ENCODE results near the gene GLRA2. TPM values are rescaled to one million over a fixed set of nuclear protein-coding genes. Genes with fewer than 3 reads are reported as not detected.

The GLRA2 gene
- not detected for polyA plus RNA-seq (2013, experiment 1 of 2)
- polyA plus RNA-seq (2013, experiment 2 of 2): not detected

DNA sequence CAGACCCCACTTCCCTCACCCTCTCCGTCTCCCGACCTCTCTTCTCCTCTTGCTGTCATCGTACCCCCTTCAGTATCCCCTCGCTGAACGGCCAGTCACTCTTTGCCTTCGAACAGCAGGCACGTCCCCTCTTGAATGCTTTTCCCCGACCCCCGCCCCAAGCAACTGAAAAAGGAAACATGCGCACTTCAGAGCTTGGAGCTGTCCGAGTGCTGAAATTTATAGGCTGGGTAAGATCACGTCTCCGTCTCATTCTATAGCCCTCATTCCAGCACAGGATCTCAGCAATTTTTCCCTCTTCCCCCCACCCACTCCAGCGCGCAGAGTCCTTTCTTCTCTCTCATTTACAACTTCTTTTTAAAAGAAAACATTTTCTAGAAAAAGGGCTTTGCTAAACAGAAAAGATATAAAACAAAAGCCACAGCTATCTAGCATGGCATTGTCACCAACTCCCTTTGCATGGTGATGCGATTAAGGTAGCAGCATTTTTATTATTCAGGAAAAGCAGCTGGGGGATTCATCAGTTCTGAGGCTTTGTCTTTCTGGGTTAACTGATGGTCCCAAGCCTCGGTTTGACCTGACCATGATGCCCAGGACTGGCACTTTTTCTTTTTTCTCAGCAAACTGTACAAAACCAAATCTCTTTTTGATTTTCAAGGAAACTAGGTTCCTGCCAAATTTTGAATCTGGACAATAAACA, at the start of gene GLRA2:
TSS of gene GLRA2 (plus strand) at position 247 of the 700 bp plus-strand sequence. CDS start 522 bp downstream, outside the sequence.
- Histone ChIP-seq H3K4ac (ENCODE audit: low read length) (no peak within 1 kb of the TSS), H2AK5ac (ENCODE audit: low read depth, low read length) (no peak within 1 kb of the TSS), H2BK15ac (ENCODE audit: low read length) (no peak within 1 kb of the TSS), H3K4me1 (ENCODE audit: control insufficient read depth in 2 of 2, insufficient read depth in 1 of 2, low read depth in 1 of 2, low read length in 2 of 2) (no peaks in the 10 kb centered on the region), H3K23ac (ENCODE audit: low read depth, low read length, poor library complexity) (no peak within 1 kb of the TSS), H3K9me3 (replicated peaks in 1 of 2; ENCODE audit: control insufficient read depth in 2 of 2, insufficient read depth in 1 of 2, low read depth in 1 of 2, low read length in 2 of 2) (no peaks in the 10 kb centered on the region), H3K4me3 (ENCODE audit: low read length in 2 of 2) (peak within 1 kb of the TSS in 1 of 2 donors; percentile 20), H2BK5ac (ENCODE audit: low read length) (no peak within 1 kb of the TSS), H3K27ac (replicated peaks; ENCODE audit: low read length) (no peak within 1 kb of the TSS), H3K27me3 (ENCODE audit: control insufficient read depth in 3 of 3, insufficient read depth in 3 of 3, low read depth in 1 of 3, low read length in 3 of 3) (no peaks in the 10 kb centered on the region), H4K8ac (ENCODE audit: low read depth, low read length) (no peak within 1 kb of the TSS), H4K91ac (ENCODE audit: low read depth, low read length, poor library complexity) (no peak within 1 kb of the TSS), H2AFZ (ENCODE audit: low read length) (no peak within 1 kb of the TSS), H3K14ac (ENCODE audit: low read length) (no peak within 1 kb of the TSS), H2BK120ac (ENCODE audit: low read depth, low read length) (no peak within 1 kb of the TSS), H3K79me1 (ENCODE audit: low read depth, low read length) (no peaks in the 10 kb centered on the region), H3K18ac (ENCODE audit: low read length) (no peak within 1 kb of the TSS), H3K4me2 (ENCODE audit: insufficient read depth, low read length, poor library complexity, severe bottlenecking) (peak within 1 kb of the TSS; percentile 54), H3K9ac (ENCODE audit: low read depth, low read length, poor library complexity) (no peak within 1 kb of the TSS), H2BK12ac (ENCODE audit: low read length) (no peak within 1 kb of the TSS), H3K36me3 (replicated peaks in 1 of 2; ENCODE audit: control insufficient read depth in 2 of 2, insufficient read depth in 2 of 2, low read length in 2 of 2) (no peaks in the 10 kb centered on the region)
- peak; percentile 69 for DNase-seq (ENCODE audit: low spot score)
- no CpG with 5 or more reads among the region's 17 CpGs for WGBS, 2 donors (ENCODE audit: extremely low coverage in 2 of 2, insufficient read length in 2 of 2, insufficient replicate concordance in 1 of 2)

DNA sequence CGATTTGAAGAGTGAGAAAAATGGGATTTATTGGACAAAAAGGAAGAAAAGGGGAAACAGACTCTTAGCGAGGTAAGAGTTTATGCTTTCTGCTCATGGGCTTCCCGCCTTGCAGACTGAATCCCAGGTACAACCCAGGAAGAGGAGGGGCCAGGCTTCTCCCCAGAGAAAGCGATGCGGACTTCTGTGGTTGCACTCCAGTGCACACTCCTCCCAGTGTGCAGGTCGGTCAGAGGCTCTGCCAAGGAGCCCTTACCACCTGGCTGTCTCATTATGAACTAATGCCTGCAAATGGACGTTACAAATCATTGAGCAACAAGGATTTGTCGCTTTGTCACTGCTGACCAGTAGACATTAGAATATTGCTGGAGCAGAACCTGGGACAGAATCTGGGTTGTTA, 39.9 kb upstream of the GLRA2 start:
- H2BK12ac ChIP-seq (ENCODE audit: low read length): no peak overlapping the region
- no peak overlapping the region for H3K4ac ChIP-seq (ENCODE audit: low read length)
- no peaks in the 10 kb centered on the region for H3K4me1 ChIP-seq (ENCODE audit: control insufficient read depth in 2 of 2, insufficient read depth in 1 of 2, low read depth in 1 of 2, low read length in 2 of 2)
- no peak overlapping the region for H4K91ac ChIP-seq (ENCODE audit: low read depth, low read length, poor library complexity)
- H3K18ac ChIP-seq (ENCODE audit: low read length): no peak overlapping the region
- no peaks in the 10 kb centered on the region for H3K9me3 ChIP-seq (replicated peaks in 1 of 2; ENCODE audit: control insufficient read depth in 2 of 2, insufficient read depth in 1 of 2, low read depth in 1 of 2, low read length in 2 of 2)
- H3K79me1 ChIP-seq (ENCODE audit: low read depth, low read length): no peaks in the 10 kb centered on the region
- H3K4me3 ChIP-seq (ENCODE audit: low read length in 2 of 2): no peak overlapping the region
- no peak overlapping the region for H3K4me2 ChIP-seq (ENCODE audit: insufficient read depth, low read length, poor library complexity, severe bottlenecking)
- H3K14ac ChIP-seq (ENCODE audit: low read length): no peak overlapping the region
- no CpG with 5 or more reads among the region's 8 CpGs for WGBS, 2 donors (ENCODE audit: extremely low coverage in 2 of 2, insufficient read length in 2 of 2, insufficient replicate concordance in 1 of 2)
- DNase-seq (ENCODE audit: low spot score): no peak
- H2AK5ac ChIP-seq (ENCODE audit: low read depth, low read length): no peak overlapping the region
- H3K27ac ChIP-seq (replicated peaks; ENCODE audit: low read length): no peak overlapping the region
- H4K8ac ChIP-seq (ENCODE audit: low read depth, low read length): no peak overlapping the region
- no peak overlapping the region for H2AFZ ChIP-seq (ENCODE audit: low read length)
- no peaks in the 10 kb centered on the region for H3K36me3 ChIP-seq (replicated peaks in 1 of 2; ENCODE audit: control insufficient read depth in 2 of 2, insufficient read depth in 2 of 2, low read length in 2 of 2)
- no peak overlapping the region for H2BK5ac ChIP-seq (ENCODE audit: low read length)
- no peak overlapping the region for H3K23ac ChIP-seq (ENCODE audit: low read depth, low read length, poor library complexity)
- H2BK120ac ChIP-seq (ENCODE audit: low read depth, low read length): no peak overlapping the region
- no peak overlapping the region for H2BK15ac ChIP-seq (ENCODE audit: low read length)
- H3K9ac ChIP-seq (ENCODE audit: low read depth, low read length, poor library complexity): no peak overlapping the region
- H3K27me3 ChIP-seq (ENCODE audit: control insufficient read depth in 3 of 3, insufficient read depth in 3 of 3, low read depth in 1 of 3, low read length in 3 of 3): no peaks in the 10 kb centered on the region

DNA sequence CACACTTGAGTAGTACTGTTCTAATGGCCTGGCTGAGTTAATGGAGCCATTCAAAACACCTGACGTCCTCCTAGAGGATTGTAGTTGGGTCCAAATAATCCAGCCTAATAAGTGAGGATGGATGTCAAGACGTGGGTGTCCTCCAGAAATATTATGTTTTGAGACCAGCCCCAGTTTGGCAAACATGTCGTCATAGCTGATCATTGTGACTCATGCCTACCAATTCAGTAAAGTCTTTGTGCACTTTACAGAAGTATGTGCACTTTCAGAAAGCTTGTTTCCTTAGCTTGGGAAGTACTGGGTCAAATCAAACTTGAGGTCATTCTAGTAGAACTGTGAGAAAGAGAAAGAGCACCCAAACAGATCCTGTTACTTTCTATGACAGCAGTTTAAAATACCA, 37.6 kb upstream of the GLRA2 start:
- Histone ChIP-seq H4K8ac (ENCODE audit: low read depth, low read length) (no peak overlapping the region), H2BK5ac (ENCODE audit: low read length) (no peak overlapping the region), H2AFZ (ENCODE audit: low read length) (no peak overlapping the region), H3K27me3 (ENCODE audit: control insufficient read depth in 3 of 3, insufficient read depth in 3 of 3, low read depth in 1 of 3, low read length in 3 of 3) (no peaks in the 10 kb centered on the region), H2BK12ac (ENCODE audit: low read length) (no peak overlapping the region), H2BK15ac (ENCODE audit: low read length) (no peak overlapping the region), H3K27ac (replicated peaks; ENCODE audit: low read length) (no peak overlapping the region), H3K36me3 (replicated peaks in 1 of 2; ENCODE audit: control insufficient read depth in 2 of 2, insufficient read depth in 2 of 2, low read length in 2 of 2) (no peaks in the 10 kb centered on the region), H3K9me3 (replicated peaks in 1 of 2; ENCODE audit: control insufficient read depth in 2 of 2, insufficient read depth in 1 of 2, low read depth in 1 of 2, low read length in 2 of 2) (no peaks in the 10 kb centered on the region), H3K79me1 (ENCODE audit: low read depth, low read length) (no peaks in the 10 kb centered on the region), H3K18ac (ENCODE audit: low read length) (no peak overlapping the region), H2AK5ac (ENCODE audit: low read depth, low read length) (no peak overlapping the region), H3K9ac (ENCODE audit: low read depth, low read length, poor library complexity) (no peak overlapping the region), H3K4me1 (ENCODE audit: control insufficient read depth in 2 of 2, insufficient read depth in 1 of 2, low read depth in 1 of 2, low read length in 2 of 2) (no peaks in the 10 kb centered on the region), H3K4me3 (ENCODE audit: low read length in 2 of 2) (no peak overlapping the region), H2BK120ac (ENCODE audit: low read depth, low read length) (no peak overlapping the region), H3K23ac (ENCODE audit: low read depth, low read length, poor library complexity) (no peak overlapping the region), H3K4me2 (ENCODE audit: insufficient read depth, low read length, poor library complexity, severe bottlenecking) (no peak overlapping the region), H3K4ac (ENCODE audit: low read length) (no peak overlapping the region), H4K91ac (ENCODE audit: low read depth, low read length, poor library complexity) (no peak overlapping the region), H3K14ac (ENCODE audit: low read length) (no peak overlapping the region)
- no CpG with 5 or more reads among the region's 3 CpGs for WGBS, 2 donors (ENCODE audit: extremely low coverage in 2 of 2, insufficient read length in 2 of 2, insufficient replicate concordance in 1 of 2)
- DNase-seq (ENCODE audit: low spot score): no peak

DNA sequence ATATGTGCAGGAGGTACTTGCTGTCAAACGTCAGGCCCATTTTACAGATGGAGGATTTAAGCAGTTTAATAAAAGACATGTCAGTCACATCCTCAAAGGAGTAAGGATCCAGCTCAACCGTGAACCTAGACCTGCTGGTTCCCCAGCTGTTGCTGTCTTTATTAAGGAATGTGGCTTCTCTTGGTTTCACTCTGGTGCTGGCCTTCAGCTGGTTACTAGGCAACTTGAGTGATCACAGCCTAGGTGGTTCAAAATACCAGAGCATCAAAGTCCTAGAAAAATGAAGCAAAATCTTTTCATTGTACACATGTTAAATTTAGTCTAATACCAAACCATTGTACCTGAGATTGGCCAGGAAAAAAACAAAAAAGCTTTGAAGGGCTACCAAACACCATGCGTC, 32.7 kb upstream of the GLRA2 start:
- no peaks in the 10 kb centered on the region for H3K36me3 ChIP-seq (replicated peaks in 1 of 2; ENCODE audit: control insufficient read depth in 2 of 2, insufficient read depth in 2 of 2, low read length in 2 of 2)
- H3K79me1 ChIP-seq (ENCODE audit: low read depth, low read length): no peaks in the 10 kb centered on the region
- no peak overlapping the region for H2BK15ac ChIP-seq (ENCODE audit: low read length)

More for the DNA sequence above, 32.7 kb upstream of the GLRA2 start:
- Histone ChIP-seq H2AFZ (ENCODE audit: low read length) (no peak overlapping the region), H2AK5ac (ENCODE audit: low read depth, low read length) (no peak overlapping the region), H3K18ac (ENCODE audit: low read length) (no peak overlapping the region), H3K27ac (replicated peaks; ENCODE audit: low read length) (no peak overlapping the region), H4K8ac (ENCODE audit: low read depth, low read length) (no peak overlapping the region), H3K14ac (ENCODE audit: low read length) (no peak overlapping the region), H3K23ac (ENCODE audit: low read depth, low read length, poor library complexity) (no peak overlapping the region), H3K4me1 (ENCODE audit: control insufficient read depth in 2 of 2, insufficient read depth in 1 of 2, low read depth in 1 of 2, low read length in 2 of 2) (no peaks in the 10 kb centered on the region), H3K9ac (ENCODE audit: low read depth, low read length, poor library complexity) (no peak overlapping the region), H3K27me3 (ENCODE audit: control insufficient read depth in 3 of 3, insufficient read depth in 3 of 3, low read depth in 1 of 3, low read length in 3 of 3) (no peaks in the 10 kb centered on the region), H3K4ac (ENCODE audit: low read length) (no peak overlapping the region), H3K4me3 (ENCODE audit: low read length in 2 of 2) (no peak overlapping the region), H4K91ac (ENCODE audit: low read depth, low read length, poor library complexity) (no peak overlapping the region), H2BK120ac (ENCODE audit: low read depth, low read length) (no peak overlapping the region), H3K4me2 (ENCODE audit: insufficient read depth, low read length, poor library complexity, severe bottlenecking) (no peak overlapping the region), H2BK5ac (ENCODE audit: low read length) (no peak overlapping the region), H2BK12ac (ENCODE audit: low read length) (no peak overlapping the region), H3K9me3 (replicated peaks in 1 of 2; ENCODE audit: control insufficient read depth in 2 of 2, insufficient read depth in 1 of 2, low read depth in 1 of 2, low read length in 2 of 2) (no peaks in the 10 kb centered on the region)
- DNase-seq (ENCODE audit: low spot score): no peak
- WGBS, 2 donors (ENCODE audit: extremely low coverage in 2 of 2, insufficient read length in 2 of 2, insufficient replicate concordance in 1 of 2): no CpG with 5 or more reads among the region's 3 CpGs
